Tibial nerve (tissue), 4 donors: Measurements from ENCODE around the gene C1orf116. TPM values are rescaled to one million over a fixed set of nuclear protein-coding genes. Genes with fewer than 3 reads are reported as not detected.

Experiments
- DNase-seq, 2 donors: peaks; one replicate each; pipeline ENCODE4 v3.0.0-alpha.2; 2019; ENCODE audit warnings: low spot score in 2 of 2
- H3K27ac ChIP-seq, 4 donors: fragments of 200-600 bp; sonication (generic) in 3 of 4; one replicate each; pipeline ENCODE4 v1.5.1; 2017 to 2019; ENCODE audit warnings: mild to moderate bottlenecking in 1 of 4
- H3K27me3 ChIP-seq, 2 donors: fragments of 200-600 bp; sonication (generic) in 1 of 2; one replicate each; pipeline versions ENCODE4 v1.5.1 to v1.6.0; 2017 to 2019
- H3K36me3 ChIP-seq, 3 donors: fragments of 200-600 bp; sonication (generic); one replicate each; pipeline ENCODE4 v1.5.1; 2018 to 2019
- H3K4me1 ChIP-seq, 4 donors: fragments of 200-600 bp; sonication (generic) in 3 of 4; one replicate each; pipeline ENCODE4 v1.5.1; 2017 to 2019
- H3K4me3 ChIP-seq, 4 donors: fragments of 200-600 bp; sonication (generic) in 3 of 4; one replicate each; pipeline ENCODE4 v1.5.1; 2017 to 2019; ENCODE audit warnings: mild to moderate bottlenecking in 1 of 4, moderate library complexity in 1 of 4
- H3K9me3 ChIP-seq, 4 donors: fragments of 200-600 bp; sonication (generic) in 3 of 4; one replicate each; pipeline ENCODE4 v1.5.1; 2017 to 2019
- EP300 ChIP-seq, 2 donors: sonication (generic); formaldehyde crosslinking; IDR thresholded peaks; one replicate each; pipeline ENCODE4 v1.6.1; 2017; ENCODE audit warnings: antibody characterized with exemption in 2 of 2, mild to moderate bottlenecking in 1 of 2
- POLR2A ChIP-seq, 2 donors: fragments of 450-650 bp; IDR thresholded peaks; one replicate each; pipeline ENCODE4 v1.6.1; 2017; ENCODE audit warnings: antibody characterized with exemption in 2 of 2, mild to moderate bottlenecking in 2 of 2, moderate library complexity in 2 of 2
- WGBS, 2 donors: methylation state at CpG; one replicate each; pipeline ENCODE4 v1.1.5; 2018; 5-methylcytosine and 5-hydroxymethylcytosine counted together
- total RNA-seq, 4 donors: library from RNA; depleted of rRNA; stranded (reverse); fragments of >200 nt; gene quantifications; one replicate each; pipeline ENCODE4 v1.1.0, GENCODE V29; 2016
- TF ChIP-seq, protein P1 (sequence below), 5 experiments: fragments of 200-600 bp in 3 of 5; fragments of 450-650 bp in 2 of 5; sonication (generic) in 3 of 5; IDR thresholded peaks; one replicate each; pipeline ENCODE4 v1.5.1; 2016 to 2019; ENCODE audit warnings: antibody characterized with exemption in 5 of 5, mild to moderate bottlenecking in 3 of 5, moderate library complexity in 2 of 5

Gene C1orf116
- total RNA-seq, 4 donors from 2014 or later, result 0.44 TPM; not detected in 3

DNA sequence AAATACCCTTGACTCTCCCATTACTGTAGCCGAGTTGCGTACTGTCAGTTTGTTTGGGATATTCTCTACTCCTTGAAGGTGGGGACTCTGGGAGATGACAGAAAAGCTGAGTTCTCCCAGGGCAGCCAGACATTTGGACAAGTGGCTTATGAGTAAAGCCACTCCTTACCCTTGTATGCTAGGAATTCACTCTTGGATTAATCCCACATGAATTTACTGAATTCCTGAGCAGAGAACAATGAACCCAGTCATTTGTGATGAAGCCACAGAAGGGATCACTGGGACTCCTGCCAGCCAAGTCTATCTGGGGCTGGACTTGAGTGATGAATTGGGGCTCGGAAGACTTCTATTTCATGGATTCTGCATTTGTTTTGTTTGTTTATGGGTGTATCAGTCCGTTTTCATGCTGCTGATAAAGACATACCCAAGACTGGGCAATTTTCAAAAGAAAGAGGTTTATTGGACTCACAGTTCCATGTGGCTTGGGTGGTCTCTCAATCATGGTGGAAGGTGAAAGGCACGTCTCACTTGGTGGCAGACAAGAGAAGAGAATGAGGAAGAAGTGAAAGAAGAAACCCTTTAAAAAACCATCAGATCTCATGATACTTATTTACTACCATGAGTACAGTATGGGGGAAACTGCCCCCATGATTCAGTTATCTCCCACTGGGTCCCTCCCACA is 25.1 kb downstream of the C1orf116 start:
- DNase-seq, result peak; percentile 23 to 31
- peaks cover 0 to 59% (median 15%) of the 10 kb centered on the region in 4 donors for H3K4me1 ChIP-seq
- no peaks in the 10 kb centered on the region for H3K36me3 ChIP-seq
- TF ChIP-seq POLR2A (IDR thresholded peaks at IDR 0.05) (no peak), EP300 (IDR thresholded peaks at IDR 0.05) (no peak)
- TF ChIP-seq, protein P1, sequence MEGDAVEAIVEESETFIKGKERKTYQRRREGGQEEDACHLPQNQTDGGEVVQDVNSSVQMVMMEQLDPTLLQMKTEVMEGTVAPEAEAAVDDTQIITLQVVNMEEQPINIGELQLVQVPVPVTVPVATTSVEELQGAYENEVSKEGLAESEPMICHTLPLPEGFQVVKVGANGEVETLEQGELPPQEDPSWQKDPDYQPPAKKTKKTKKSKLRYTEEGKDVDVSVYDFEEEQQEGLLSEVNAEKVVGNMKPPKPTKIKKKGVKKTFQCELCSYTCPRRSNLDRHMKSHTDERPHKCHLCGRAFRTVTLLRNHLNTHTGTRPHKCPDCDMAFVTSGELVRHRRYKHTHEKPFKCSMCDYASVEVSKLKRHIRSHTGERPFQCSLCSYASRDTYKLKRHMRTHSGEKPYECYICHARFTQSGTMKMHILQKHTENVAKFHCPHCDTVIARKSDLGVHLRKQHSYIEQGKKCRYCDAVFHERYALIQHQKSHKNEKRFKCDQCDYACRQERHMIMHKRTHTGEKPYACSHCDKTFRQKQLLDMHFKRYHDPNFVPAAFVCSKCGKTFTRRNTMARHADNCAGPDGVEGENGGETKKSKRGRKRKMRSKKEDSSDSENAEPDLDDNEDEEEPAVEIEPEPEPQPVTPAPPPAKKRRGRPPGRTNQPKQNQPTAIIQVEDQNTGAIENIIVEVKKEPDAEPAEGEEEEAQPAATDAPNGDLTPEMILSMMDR (IDR thresholded peaks at IDR 0.05), result no peak
- 25 to 27% methylated on average over 5 of the region's 5 CpGs for WGBS, 2 donors
- H3K27ac ChIP-seq, result peak overlapping the region; percentile 20 to 80 (median 50)
- H3K9me3 ChIP-seq, result no peaks in the 10 kb centered on the region
- H3K4me3 ChIP-seq, result no peak overlapping the region
- no peaks in the 10 kb centered on the region for H3K27me3 ChIP-seq

DNA sequence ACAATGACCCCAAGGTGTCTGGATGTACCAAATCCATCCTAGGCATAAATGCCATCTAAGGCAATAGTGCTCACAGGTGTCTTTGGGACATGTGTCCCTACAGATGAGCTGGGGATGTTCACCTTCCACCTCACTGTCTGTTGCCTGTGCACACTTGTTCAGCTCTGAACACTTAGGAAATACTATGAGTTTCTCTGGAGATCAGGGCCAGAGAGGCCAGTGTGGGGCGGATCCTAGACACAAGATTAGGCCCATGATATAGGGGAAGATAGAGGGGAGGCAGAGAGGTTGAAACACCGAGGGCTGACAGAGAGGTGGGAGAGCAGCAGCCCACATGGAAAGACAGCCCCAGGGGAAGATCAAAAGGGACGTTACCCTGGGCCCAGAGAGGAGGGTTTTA is 25.6 kb downstream of the C1orf116 start:
- 49 to 54% methylated on average over 3 of the region's 3 CpGs for WGBS, 2 donors
- no peaks in the 10 kb centered on the region for H3K36me3 ChIP-seq
- peak overlapping the region in 3 of 4 donors; percentile 20 to 80 (median 76) for H3K27ac ChIP-seq
- peaks cover 0 to 59% (median 15%) of the 10 kb centered on the region in 4 donors for H3K4me1 ChIP-seq
- TF ChIP-seq, protein P1 (IDR thresholded peaks at IDR 0.05), result no peak
- no peak for TF ChIP-seq POLR2A (IDR thresholded peaks at IDR 0.05)
- TF ChIP-seq EP300 (IDR thresholded peaks at IDR 0.05), result no peak
- DNase-seq, result no peak
- H3K27me3 ChIP-seq, result no peaks in the 10 kb centered on the region
- no peaks in the 10 kb centered on the region for H3K9me3 ChIP-seq
- H3K4me3 ChIP-seq, result no peak overlapping the region

DNA sequence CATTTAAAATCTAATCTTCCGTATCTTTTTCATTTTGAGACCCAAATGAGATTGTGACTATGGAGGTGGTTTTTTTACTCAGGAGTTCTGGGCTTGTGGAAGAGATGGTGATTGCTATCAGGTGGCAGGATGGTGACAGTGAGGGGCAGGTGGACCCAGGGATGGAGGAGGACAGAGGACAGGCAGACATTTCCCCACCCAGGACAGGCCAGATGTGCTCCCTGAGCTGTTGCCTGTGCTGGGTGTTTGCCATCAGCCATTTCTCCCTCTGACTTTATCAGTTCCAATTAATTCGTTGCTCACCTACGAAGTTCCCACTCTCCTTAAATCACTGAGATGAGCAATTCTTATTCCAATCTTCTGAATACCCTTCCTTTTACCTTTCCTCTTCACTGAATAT is 26.5 kb downstream of the C1orf116 start:
- no peaks in the 10 kb centered on the region for H3K9me3 ChIP-seq
- no peaks in the 10 kb centered on the region for H3K27me3 ChIP-seq
- H3K4me1 ChIP-seq, result peaks cover 0 to 58% (median 15%) of the 10 kb centered on the region in 4 donors
- H3K36me3 ChIP-seq, result no peaks in the 10 kb centered on the region
- TF ChIP-seq EP300 (IDR thresholded peaks at IDR 0.05), result no peak
- TF ChIP-seq, protein P1 (IDR thresholded peaks at IDR 0.05), result no peak
- TF ChIP-seq POLR2A (IDR thresholded peaks at IDR 0.05), result no peak
- DNase-seq, result no peak
- WGBS, 2 donors, result 88 to 96% methylated on average over 3 of the region's 3 CpGs
- H3K4me3 ChIP-seq, result no peak overlapping the region
- H3K27ac ChIP-seq, result peak overlapping the region in 2 of 4 donors; percentile 14 to 49

DNA sequence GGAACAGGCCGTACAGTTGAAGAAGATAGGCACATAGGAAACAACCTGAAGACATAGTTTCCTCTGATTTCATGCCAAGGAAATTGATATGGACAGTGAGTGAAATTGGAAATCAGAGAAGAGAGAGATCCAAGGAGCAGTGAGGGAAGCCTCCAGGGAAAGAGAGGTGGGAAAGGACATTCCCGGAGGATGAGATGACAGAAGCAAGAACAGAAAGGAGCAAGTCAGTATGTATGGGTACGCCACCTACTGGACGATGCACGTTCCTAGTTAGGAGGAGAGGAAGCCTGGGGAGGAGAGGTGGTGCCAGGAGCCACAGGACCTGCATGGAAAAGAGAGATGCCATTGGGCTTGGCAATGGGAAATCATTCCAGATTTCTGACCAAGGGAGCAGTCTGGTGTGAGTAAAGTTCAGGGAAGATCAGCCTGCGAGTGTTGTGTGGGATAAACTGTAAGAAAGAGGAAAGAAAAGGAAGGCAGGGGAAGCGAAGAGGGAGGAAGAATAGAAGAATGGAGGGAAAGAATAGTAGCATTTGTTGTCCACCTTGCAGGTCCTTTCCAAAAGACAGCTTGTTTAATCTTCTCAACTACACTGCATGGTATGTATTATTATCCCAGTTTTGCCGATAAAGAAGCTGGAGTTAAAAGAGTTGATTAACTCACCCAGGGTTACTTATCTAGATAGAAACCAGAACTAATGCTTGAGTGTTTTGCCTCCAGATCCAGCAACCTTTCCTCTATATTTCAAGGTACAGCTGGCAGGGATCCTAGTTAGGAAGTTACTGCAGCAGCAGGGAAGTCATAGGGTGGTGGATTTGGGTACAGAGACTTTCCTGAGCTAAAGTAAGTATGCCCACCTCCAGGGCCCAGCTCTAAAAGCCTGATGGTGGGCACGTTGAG is 27.4 kb downstream of the C1orf116 start:
- peak in 1 of 2 donors; percentile 38 for DNase-seq
- Histone ChIP-seq H3K4me1 (peaks cover 0 to 49% (median 15%) of the 10 kb centered on the region in 4 donors), H3K4me3 (no peak overlapping the region), H3K27ac (peak overlapping the region in 2 of 4 donors; percentile 22 to 49), H3K9me3 (no peaks in the 10 kb centered on the region), H3K36me3 (no peaks in the 10 kb centered on the region), H3K27me3 (no peaks in the 10 kb centered on the region)
- TF ChIP-seq, protein P1 (IDR thresholded peaks at IDR 0.05), result peak in 3 of 5 experiments; percentile 16 to 51 (median 49)
- TF ChIP-seq POLR2A (IDR thresholded peaks at IDR 0.05), result no peak
- 46 to 57% methylated on average over 9 of the region's 9 CpGs for WGBS, 2 donors

DNA sequence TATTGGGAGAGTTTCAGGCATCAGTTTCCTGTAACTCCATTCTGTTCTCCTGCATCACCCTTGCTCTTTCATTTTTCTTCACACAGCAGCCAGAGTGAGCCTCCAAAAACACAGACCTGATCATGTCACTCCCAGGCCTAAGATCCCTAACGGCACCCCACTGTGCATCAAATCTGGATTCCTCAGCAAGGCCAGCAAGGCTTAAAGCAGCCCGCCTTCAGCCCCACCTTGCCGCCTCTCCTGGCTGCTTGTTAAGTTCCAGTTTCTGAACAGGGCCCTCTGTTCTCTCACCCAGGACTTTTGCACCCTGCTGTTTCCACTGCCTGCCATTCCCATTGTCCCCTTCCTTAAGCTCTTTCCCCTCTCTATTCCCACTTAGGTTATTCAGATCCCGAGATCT is 29.3 kb downstream of the C1orf116 start:
- DNase-seq, result no peak
- peaks cover 0 to 29% (median 6%) of the 10 kb centered on the region in 4 donors for H3K4me1 ChIP-seq
- no peaks in the 10 kb centered on the region for H3K36me3 ChIP-seq
- no peaks in the 10 kb centered on the region for H3K27me3 ChIP-seq
- 82 to 91% methylated on average over 4 of the region's 4 CpGs for WGBS, 2 donors
- no peak overlapping the region for H3K4me3 ChIP-seq
- H3K9me3 ChIP-seq, result peaks cover 0 to 3% (median 0%) of the 10 kb centered on the region in 4 donors
- TF ChIP-seq EP300 (IDR thresholded peaks at IDR 0.05) (no peak), POLR2A (IDR thresholded peaks at IDR 0.05) (no peak)
- TF ChIP-seq, protein P1 (IDR thresholded peaks at IDR 0.05), result no peak
- no peak overlapping the region for H3K27ac ChIP-seq
